ENCODE results near the gene CMTM4.

Gene CMTM4

GRCh38 chr16:66585481-66586239 lies 110.9 kb downstream of the CMTM4 start:
- Histone ChIP-seq H2AFZ (ENCODE audit: low read depth, low read length) (no peak overlapping the region), H3K4me2 (ENCODE audit: insufficient read depth, low read length) (no peak overlapping the region), H3K9me3 (ENCODE audit: insufficient read depth, low read length, severe bottlenecking) (no peaks in the 10 kb centered on the region), H3K4me1 (ENCODE audit: insufficient read depth, low read length) (peaks cover 17% of the 10 kb centered on the region), H3K9ac (ENCODE audit: low read depth, low read length) (no peak overlapping the region), H4K20me1 (ENCODE audit: insufficient read depth, low read length) (no peaks in the 10 kb centered on the region), H3K36me3 (ENCODE audit: insufficient read depth, low read length) (no peaks in the 10 kb centered on the region), H3K79me2 (ENCODE audit: insufficient read depth, low read length) (no peaks in the 10 kb centered on the region), H3K27ac (ENCODE audit: low read length) (no peak overlapping the region), H3K4me3 (ENCODE audit: low read depth in 1 of 2, low read length in 2 of 2) (no peak overlapping the region), H3K27me3 (ENCODE audit: insufficient read depth, low read length, poor library complexity) (no peaks in the 10 kb centered on the region)
- ATAC-seq (ENCODE audit: insufficient read depth, low read depth) (no peak), DNase-seq (no peak)
- TF ChIP-seq, protein P1, sequence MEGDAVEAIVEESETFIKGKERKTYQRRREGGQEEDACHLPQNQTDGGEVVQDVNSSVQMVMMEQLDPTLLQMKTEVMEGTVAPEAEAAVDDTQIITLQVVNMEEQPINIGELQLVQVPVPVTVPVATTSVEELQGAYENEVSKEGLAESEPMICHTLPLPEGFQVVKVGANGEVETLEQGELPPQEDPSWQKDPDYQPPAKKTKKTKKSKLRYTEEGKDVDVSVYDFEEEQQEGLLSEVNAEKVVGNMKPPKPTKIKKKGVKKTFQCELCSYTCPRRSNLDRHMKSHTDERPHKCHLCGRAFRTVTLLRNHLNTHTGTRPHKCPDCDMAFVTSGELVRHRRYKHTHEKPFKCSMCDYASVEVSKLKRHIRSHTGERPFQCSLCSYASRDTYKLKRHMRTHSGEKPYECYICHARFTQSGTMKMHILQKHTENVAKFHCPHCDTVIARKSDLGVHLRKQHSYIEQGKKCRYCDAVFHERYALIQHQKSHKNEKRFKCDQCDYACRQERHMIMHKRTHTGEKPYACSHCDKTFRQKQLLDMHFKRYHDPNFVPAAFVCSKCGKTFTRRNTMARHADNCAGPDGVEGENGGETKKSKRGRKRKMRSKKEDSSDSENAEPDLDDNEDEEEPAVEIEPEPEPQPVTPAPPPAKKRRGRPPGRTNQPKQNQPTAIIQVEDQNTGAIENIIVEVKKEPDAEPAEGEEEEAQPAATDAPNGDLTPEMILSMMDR (IDR thresholded peaks at IDR 0.05; ENCODE audit: borderline replicate concordance, extremely low read depth, low read length, poor library complexity, severe bottlenecking), result no peak
- TF ChIP-seq EZH2 (IDR thresholded peaks at IDR 0.05; ENCODE audit: borderline replicate concordance, low read depth, low read length, severe bottlenecking), result no peak

GRCh38 chr16:66581246-66581952 lies 115.1 kb downstream of the CMTM4 start:
- Histone ChIP-seq H3K79me2 (ENCODE audit: insufficient read depth, low read length) (no peaks in the 10 kb centered on the region), H2AFZ (ENCODE audit: low read depth, low read length) (no peak overlapping the region), H3K4me1 (ENCODE audit: insufficient read depth, low read length) (no peaks in the 10 kb centered on the region), H3K36me3 (ENCODE audit: insufficient read depth, low read length) (no peaks in the 10 kb centered on the region), H3K27me3 (ENCODE audit: insufficient read depth, low read length, poor library complexity) (no peaks in the 10 kb centered on the region), H3K9me3 (ENCODE audit: insufficient read depth, low read length, severe bottlenecking) (no peaks in the 10 kb centered on the region), H3K4me3 (ENCODE audit: low read depth in 1 of 2, low read length in 2 of 2) (no peak overlapping the region), H4K20me1 (ENCODE audit: insufficient read depth, low read length) (no peaks in the 10 kb centered on the region), H3K4me2 (ENCODE audit: insufficient read depth, low read length) (no peak overlapping the region), H3K9ac (ENCODE audit: low read depth, low read length) (no peak overlapping the region), H3K27ac (ENCODE audit: low read length) (no peak overlapping the region)
- ATAC-seq (ENCODE audit: insufficient read depth, low read depth) (no peak), DNase-seq (no peak)
- no peak for TF ChIP-seq EZH2 (IDR thresholded peaks at IDR 0.05; ENCODE audit: borderline replicate concordance, low read depth, low read length, severe bottlenecking)
- TF ChIP-seq, protein P1 (IDR thresholded peaks at IDR 0.05; ENCODE audit: borderline replicate concordance, extremely low read depth, low read length, poor library complexity, severe bottlenecking), result no peak

GRCh38 chr16:66580605-66581209 lies 115.8 kb downstream of the CMTM4 start:
- H3K27ac ChIP-seq (ENCODE audit: low read length), result no peak overlapping the region
- H3K4me1 ChIP-seq (ENCODE audit: insufficient read depth, low read length), result no peaks in the 10 kb centered on the region
- no peaks in the 10 kb centered on the region for H4K20me1 ChIP-seq (ENCODE audit: insufficient read depth, low read length)
- no peak overlapping the region for H3K4me2 ChIP-seq (ENCODE audit: insufficient read depth, low read length)
- H3K27me3 ChIP-seq (ENCODE audit: insufficient read depth, low read length, poor library complexity), result no peaks in the 10 kb centered on the region
- H3K9me3 ChIP-seq (ENCODE audit: insufficient read depth, low read length, severe bottlenecking), result no peaks in the 10 kb centered on the region
- TF ChIP-seq, protein P1 (IDR thresholded peaks at IDR 0.05; ENCODE audit: borderline replicate concordance, extremely low read depth, low read length, poor library complexity, severe bottlenecking), result no peak
- no peak for TF ChIP-seq EZH2 (IDR thresholded peaks at IDR 0.05; ENCODE audit: borderline replicate concordance, low read depth, low read length, severe bottlenecking)
- no peaks in the 10 kb centered on the region for H3K36me3 ChIP-seq (ENCODE audit: insufficient read depth, low read length)
- H3K9ac ChIP-seq (ENCODE audit: low read depth, low read length), result no peak overlapping the region
- H3K79me2 ChIP-seq (ENCODE audit: insufficient read depth, low read length), result no peaks in the 10 kb centered on the region
- H2AFZ ChIP-seq (ENCODE audit: low read depth, low read length), result no peak overlapping the region
- ATAC-seq (ENCODE audit: insufficient read depth, low read depth), result no peak
- no peak overlapping the region for H3K4me3 ChIP-seq (ENCODE audit: low read depth in 1 of 2, low read length in 2 of 2)
- no peak for DNase-seq

Data from DND-41 (cell line).